HG03521 (cell line): ENCODE results near the gene FMNL1.

Source experiments
- ATAC-seq: cut with Tn5 transposase; IDR thresholded peaks from one replicate; pipeline ENCODE4 v1.9.1; 2021; ENCODE audit warnings: mild to moderate bottlenecking, moderate library complexity; ENCODE audit not compliant: unreplicated experiment

Gene FMNL1

GRCh38 chr17:45256114-45256966 is 34.7 kb downstream of the FMNL1 start:
- no peak for ATAC-seq

GRCh38 chr17:45257115-45257514 is 35.4 kb downstream of the FMNL1 start:
- no peak for ATAC-seq

DNA sequence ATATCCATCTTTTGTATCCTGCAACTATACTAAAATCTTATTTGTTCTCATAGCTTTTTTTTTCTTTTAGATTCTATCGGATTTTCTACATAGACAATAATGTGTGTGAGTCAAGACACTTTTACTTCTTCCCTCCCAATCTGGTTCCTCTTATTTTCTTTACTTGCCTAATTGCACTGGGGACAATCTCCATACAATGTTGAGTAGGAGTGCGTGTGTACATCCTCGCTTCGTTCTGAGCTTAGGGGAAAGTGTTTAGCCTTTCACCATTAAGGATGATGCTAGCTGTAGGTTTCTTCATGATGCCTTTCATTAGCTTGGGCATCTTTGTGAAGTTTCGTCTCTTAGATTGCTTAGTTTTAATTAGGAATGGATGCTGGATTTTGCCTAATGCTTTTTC is 37.3 kb downstream of the FMNL1 start:
- no peak for ATAC-seq

GRCh38 chr17:45260204-45260783 is 38.6 kb downstream of the FMNL1 start:
- no peak for ATAC-seq

- no peak for ATAC-seq
Measured at GRCh38 chr17:45261577-45262515, 40.2 kb downstream of the FMNL1 start, which contains the start of gene SPATA32. Gene SPATA32 (minus strand): TSS chr17:45262094. CDS start chr17:45262016, 78 bp downstream.

DNA sequence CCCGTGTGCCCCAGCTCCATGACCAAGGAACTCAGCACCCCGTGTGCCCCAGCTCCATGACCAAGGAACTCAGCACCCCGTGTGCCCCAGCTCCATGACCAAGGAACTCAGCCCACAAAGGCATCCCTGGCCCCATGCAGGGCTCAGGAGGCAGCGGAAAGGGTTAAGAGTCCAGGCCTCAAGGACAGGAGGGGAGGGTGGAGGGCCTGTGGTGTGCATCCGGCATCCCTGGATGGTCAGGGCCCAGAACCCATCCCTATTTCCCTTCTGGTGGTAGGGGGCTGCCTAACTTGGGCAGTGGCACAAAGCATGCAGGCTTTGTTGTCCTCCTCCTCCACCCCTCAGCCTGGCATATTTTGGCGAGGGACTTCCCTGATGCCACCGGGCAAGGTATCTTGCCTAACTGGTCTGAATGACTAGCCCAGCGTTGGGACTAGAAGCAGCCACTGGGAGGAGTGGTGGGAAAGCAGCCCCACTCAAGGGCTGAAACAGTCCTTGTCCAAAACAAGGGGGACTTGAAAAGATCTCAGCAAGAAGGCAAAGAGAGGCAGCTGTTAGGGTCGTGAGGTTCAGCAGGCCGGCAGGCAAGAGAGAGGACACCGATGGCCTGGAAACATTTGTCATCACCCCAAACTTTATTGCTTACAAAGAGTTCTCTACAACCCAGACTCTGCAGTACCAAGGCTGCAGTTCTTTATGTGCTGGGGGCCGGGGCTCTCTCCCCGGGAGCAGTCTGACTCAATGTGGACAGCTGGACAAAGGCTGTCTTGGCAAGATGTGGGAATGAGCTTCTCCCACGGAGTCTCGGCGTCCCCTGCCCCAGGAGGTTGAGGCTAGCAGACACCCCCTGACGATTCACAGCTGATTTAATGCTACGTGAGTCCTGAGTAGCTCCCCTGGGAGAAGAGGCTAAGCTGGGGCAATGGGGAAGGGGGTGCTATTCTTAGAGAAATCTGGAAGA is 41.1 kb downstream of the FMNL1 start:
- no peak for ATAC-seq

DNA sequence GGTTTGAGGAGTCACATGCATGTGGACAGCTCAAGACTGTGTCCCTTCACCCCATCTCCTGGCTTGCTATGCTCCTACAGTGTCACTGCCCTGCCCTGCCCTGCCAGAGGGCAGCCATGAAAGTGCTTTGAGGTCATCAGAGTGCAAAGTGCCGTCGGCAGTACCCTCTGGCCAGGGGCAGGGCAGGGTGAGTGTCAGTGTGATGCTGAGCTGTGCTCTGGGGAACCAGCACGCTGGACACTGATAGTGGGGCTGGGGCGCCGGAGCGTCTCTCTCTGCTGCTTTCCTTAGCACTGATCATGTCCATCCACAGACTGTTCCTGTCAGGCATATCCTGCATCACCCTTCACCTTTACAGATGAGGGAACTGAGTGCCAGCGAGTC is 41.8 kb downstream of the FMNL1 start:
- ATAC-seq = no peak

- ATAC-seq = no peak
Measured at GRCh38 chr17:45264430-45264829, 42.7 kb downstream of the FMNL1 start.

GRCh38 chr17:45264988-45265387 is 43.3 kb downstream of the FMNL1 start:
- no peak for ATAC-seq

- ATAC-seq = no peak
Measured at GRCh38 chr17:45265821-45266220, 44.1 kb downstream of the FMNL1 start.

GRCh38 chr17:45266372-45266926 is 44.8 kb downstream of the FMNL1 start:
- ATAC-seq = no peak

- no peak for ATAC-seq
Measured at GRCh38 chr17:45267436-45268055, 45.9 kb downstream of the FMNL1 start.

DNA sequence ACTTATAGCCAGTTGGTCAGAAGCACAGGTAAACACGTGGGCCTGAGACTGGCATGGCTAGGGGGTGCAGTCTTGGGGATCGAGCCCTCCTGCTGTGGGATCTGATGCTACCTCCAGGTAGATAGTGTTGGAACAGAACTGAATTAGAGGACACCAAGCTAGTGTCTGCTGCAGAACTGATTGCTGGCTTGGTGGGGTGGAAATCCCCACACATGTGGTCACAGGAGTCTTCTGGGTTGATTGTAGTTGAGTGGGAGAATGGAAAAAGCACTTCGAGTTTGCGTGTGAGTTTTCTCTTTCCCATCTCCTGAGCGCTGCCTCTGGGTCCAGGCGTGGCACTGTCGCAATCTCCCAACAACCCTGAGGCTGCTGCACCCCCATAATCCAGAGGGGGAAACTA is 48.2 kb downstream of the FMNL1 start:
- no peak for ATAC-seq

DNA sequence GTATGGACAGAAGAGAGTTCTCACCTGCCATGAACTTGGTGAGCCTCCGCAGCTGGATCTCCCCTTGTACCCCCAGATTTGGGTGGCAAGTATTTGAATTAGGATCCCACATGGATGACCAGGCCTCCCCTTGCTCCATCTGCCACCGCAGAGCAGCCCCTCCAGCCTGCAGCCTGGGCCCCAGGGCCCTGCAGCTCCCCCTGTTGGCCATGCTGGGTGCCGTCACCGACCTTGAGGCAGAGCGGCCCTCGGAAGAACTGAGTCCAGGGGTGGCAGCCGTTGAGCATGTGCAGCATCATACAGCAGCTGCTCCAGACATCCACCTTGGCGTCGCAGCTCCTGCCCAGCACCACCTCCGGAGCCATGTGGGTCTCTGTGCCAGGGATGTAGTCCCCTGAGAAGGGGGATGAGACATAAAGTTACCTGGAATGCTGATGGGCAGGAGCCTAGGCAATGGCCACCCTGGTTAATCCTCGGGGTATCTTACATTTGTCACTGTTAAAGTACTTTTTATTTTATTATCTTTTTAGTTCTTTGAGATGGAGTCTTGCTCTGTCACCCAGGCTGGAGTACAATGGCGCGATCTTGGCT is 49.2 kb downstream of the FMNL1 start:
- ATAC-seq = no peak

DNA sequence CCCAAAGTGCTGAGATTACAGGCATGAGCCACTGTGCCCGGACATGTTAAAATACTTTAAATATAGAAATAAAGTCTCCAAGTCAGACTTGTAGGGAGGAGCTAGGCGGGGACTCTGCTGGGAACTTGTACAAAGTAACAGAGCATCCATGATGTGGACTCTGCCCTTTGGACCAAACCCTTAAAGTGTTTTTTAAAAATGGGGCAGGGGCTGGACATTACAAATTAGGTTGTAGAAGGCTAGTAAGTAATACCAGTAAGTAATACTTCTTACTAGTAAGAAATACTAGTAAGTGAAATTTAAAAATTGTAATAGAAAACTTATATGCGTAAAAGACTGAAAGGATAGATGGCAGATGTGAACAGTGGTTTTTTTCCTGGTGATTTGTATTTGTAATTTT is 49.9 kb downstream of the FMNL1 start:
- no peak for ATAC-seq

- ATAC-seq = no peak
Measured at GRCh38 chr17:45273551-45273957, 51.9 kb downstream of the FMNL1 start.

DNA sequence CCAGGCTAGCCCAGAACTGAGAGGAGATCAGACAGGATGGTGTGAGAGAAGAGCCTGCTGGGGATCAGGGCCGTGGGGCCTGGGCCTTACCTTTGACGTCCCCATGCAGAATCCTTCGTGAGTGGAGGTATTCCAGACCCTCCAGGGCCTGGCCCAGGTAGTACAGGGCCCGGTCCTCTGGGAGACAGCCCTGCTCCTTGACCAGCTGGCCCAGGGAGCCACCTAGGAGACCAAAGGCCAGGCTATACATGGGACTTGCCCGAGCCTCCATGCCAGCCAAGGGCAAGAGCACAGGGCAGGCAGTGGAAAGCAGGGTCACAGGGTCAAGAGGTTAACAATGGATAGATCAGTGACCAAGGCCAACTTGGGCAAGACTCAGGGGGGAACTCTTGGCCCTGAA is 52.3 kb downstream of the FMNL1 start:
- no peak for ATAC-seq

DNA sequence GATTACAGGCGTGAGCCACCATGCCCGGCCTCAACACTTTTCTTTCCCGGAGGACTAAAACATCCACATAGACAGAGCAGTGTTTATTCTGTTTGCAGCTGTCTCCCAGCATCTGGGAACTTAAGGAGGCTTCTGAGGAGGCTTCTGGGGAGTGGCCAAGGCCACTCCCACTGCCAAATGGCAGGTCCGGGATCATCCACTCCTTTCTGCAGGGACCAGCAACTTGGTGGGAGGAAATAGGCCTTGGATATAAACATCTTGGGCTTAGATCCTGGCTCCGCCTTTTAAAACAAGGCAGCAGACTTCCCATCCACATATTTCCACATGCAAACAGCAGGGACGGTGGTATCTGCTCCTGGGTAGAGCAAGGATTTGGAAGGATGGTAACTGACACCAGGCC is 54.3 kb downstream of the FMNL1 start:
- no peak for ATAC-seq

GRCh38 chr17:45277216-45277849 is 55.6 kb downstream of the FMNL1 start:
- no peak for ATAC-seq
